ENCODE data around the gene GLA. TPM values are rescaled to one million over a fixed set of nuclear protein-coding genes. Genes with fewer than 3 reads are reported as not detected.

GLA gene
- total and polyA plus RNA-seq, 2 donors from 2014 or later, result 23.9 to 34.7 TPM

DNA sequence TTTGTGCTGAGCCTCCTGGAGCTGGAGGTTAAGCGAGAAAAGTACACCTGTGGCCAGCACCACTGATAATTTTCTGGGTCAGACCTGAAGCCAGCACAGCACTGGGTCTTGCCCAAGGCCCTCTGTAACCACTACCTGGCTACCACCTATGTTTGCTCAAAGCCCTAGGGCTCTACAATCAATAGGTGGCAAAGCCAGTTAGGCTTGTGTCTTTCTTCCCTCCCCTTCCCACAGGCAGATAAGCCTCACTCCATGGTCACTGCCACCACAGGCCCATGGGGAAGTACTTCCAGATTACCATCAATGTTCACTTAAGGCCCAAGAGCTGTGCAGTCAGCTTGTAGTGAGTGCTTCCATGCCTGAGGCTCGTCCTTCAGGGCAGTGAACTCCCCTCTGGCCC, 42.4 kb upstream of the GLA start:
- H3K9ac ChIP-seq (ENCODE audit: low read length in 3 of 3), result no peak overlapping the region
- H3K36me3 ChIP-seq (ENCODE audit: control insufficient read depth in 2 of 3, insufficient read depth in 3 of 3, low read length in 3 of 3), result no peaks in the 10 kb centered on the region
- H3K9me3 ChIP-seq (ENCODE audit: control insufficient read depth in 2 of 3, insufficient read depth in 1 of 3, low read length in 3 of 3), result no peaks in the 10 kb centered on the region
- TF ChIP-seq, protein P1, sequence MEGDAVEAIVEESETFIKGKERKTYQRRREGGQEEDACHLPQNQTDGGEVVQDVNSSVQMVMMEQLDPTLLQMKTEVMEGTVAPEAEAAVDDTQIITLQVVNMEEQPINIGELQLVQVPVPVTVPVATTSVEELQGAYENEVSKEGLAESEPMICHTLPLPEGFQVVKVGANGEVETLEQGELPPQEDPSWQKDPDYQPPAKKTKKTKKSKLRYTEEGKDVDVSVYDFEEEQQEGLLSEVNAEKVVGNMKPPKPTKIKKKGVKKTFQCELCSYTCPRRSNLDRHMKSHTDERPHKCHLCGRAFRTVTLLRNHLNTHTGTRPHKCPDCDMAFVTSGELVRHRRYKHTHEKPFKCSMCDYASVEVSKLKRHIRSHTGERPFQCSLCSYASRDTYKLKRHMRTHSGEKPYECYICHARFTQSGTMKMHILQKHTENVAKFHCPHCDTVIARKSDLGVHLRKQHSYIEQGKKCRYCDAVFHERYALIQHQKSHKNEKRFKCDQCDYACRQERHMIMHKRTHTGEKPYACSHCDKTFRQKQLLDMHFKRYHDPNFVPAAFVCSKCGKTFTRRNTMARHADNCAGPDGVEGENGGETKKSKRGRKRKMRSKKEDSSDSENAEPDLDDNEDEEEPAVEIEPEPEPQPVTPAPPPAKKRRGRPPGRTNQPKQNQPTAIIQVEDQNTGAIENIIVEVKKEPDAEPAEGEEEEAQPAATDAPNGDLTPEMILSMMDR (IDR thresholded peaks at IDR 0.05; ENCODE audit: borderline replicate concordance, extremely low read depth, insufficient read depth), result no peak
- peaks cover 0 to 2% (median 0%) of the 10 kb centered on the region in 3 donors for H3K4me1 ChIP-seq (ENCODE audit: control insufficient read depth in 2 of 3, insufficient read depth in 2 of 3, low read depth in 1 of 3, low read length in 3 of 3)
- intact Hi-C loops (cut with DNase I), result no loop called here
- no peaks in the 10 kb centered on the region for H3K27me3 ChIP-seq (ENCODE audit: control insufficient read depth, insufficient read depth, low read length)
- FAIRE-seq (no peak), DNase-seq (no peak)
- no peak overlapping the region for H3K27ac ChIP-seq (ENCODE audit: low read depth in 2 of 2, low read length in 2 of 2)
- no peak overlapping the region for H3K4me3 ChIP-seq (ENCODE audit: low read length in 3 of 3)

DNA sequence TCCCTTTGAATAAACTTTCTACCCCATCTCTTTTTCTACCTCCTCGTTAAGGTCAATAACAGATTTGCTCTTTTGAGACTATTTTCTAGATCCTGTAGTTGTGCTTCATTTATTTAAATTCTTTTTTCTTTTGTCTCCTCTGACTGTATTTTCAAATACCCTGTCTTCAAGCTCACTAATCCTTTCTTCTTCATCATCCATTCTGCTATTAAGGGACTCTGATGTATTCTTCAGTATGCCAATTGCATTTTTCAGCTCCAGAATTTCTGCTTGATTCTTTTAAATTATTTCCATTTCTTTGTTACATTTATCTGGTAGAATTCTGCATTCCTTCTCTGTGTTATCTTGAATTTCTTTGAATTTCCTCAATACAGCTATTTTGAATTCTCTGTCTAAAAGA, 41.6 kb upstream of the GLA start:
- Histone ChIP-seq H3K36me3 (ENCODE audit: control insufficient read depth in 2 of 3, insufficient read depth in 3 of 3, low read length in 3 of 3) (no peaks in the 10 kb centered on the region), H3K27ac (ENCODE audit: low read depth in 2 of 2, low read length in 2 of 2) (no peak overlapping the region), H3K27me3 (ENCODE audit: control insufficient read depth, insufficient read depth, low read length) (no peaks in the 10 kb centered on the region), H3K9me3 (ENCODE audit: control insufficient read depth in 2 of 3, insufficient read depth in 1 of 3, low read length in 3 of 3) (no peaks in the 10 kb centered on the region), H3K4me1 (ENCODE audit: control insufficient read depth in 2 of 3, insufficient read depth in 2 of 3, low read depth in 1 of 3, low read length in 3 of 3) (peaks cover 0 to 2% (median 0%) of the 10 kb centered on the region in 3 donors), H3K4me3 (ENCODE audit: low read length in 3 of 3) (no peak overlapping the region), H3K9ac (ENCODE audit: low read length in 3 of 3) (no peak overlapping the region)
- FAIRE-seq (no peak), DNase-seq (no peak)
- TF ChIP-seq, protein P1 (IDR thresholded peaks at IDR 0.05; ENCODE audit: borderline replicate concordance, extremely low read depth, insufficient read depth), result no peak
- intact Hi-C loops (cut with DNase I), result no loop called here

DNA sequence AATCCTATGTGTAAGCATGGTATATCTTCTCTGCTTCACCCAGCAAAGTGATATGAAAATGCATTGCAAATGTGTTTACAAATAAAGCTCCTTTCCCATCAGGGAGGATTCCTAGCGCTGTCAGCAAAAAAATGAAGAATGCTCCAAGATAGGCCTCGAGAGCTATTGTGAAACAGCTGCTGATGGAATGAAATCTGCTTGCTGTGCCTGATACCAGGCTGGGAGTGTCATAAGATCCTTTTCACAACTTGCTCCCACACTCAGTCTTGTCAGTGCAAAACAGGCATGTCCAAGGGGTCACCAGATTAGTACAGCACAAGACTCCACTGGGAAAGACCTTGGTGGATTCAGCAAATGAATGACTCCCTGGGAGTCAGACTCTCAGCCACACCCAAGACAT, 34.4 kb upstream of the GLA start:
- intact Hi-C loops (cut with DNase I), result no loop called here
- no peak for DNase-seq
- no peak overlapping the region for H3K27ac ChIP-seq (ENCODE audit: low read depth in 2 of 2, low read length in 2 of 2)
- H3K9me3 ChIP-seq (ENCODE audit: control insufficient read depth in 2 of 3, insufficient read depth in 1 of 3, low read length in 3 of 3), result no peaks in the 10 kb centered on the region
- H3K4me3 ChIP-seq (ENCODE audit: low read length in 3 of 3), result no peak overlapping the region
- TF ChIP-seq, protein P1 (IDR thresholded peaks at IDR 0.05; ENCODE audit: borderline replicate concordance, extremely low read depth, insufficient read depth), result no peak
- H3K36me3 ChIP-seq (ENCODE audit: control insufficient read depth in 2 of 3, insufficient read depth in 3 of 3, low read length in 3 of 3), result peaks cover 4 to 13% (median 8%) of the 10 kb centered on the region in 3 donors
- H3K27me3 ChIP-seq (ENCODE audit: control insufficient read depth, insufficient read depth, low read length), result no peaks in the 10 kb centered on the region
- no peak overlapping the region for H3K9ac ChIP-seq (ENCODE audit: low read length in 3 of 3)
- no peak for FAIRE-seq
- H3K4me1 ChIP-seq (ENCODE audit: control insufficient read depth in 2 of 3, insufficient read depth in 2 of 3, low read depth in 1 of 3, low read length in 3 of 3), result no peaks in the 10 kb centered on the region

DNA sequence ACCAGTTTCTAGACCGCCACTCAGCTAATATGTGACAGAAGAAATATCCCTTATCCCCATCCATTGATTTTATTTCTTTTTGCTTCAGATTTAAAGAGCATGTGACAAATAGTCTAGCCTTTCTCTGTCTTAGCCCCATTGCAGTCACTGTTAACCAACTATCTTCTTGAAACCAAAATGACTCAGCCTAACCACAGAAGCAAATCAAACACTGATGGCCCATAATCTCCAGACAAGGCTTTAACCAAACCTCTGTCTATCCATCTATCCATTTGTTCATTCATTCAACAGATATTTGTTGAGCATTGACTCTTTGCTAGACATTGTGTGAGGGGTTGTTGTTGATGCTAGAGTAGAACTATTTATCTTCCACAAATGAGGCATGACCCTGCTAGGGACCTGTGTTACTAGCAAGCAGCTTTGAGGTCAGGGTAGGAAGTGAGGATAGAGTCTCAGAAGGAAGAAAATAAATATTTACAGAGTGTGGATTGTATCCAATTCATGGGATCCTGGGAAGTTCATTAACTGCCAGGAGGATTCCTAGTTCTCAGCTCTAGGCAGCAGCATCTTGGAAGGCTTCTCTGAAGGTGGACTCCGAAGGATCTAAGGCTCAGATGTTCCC, 22.8 kb upstream of the GLA start:
- Histone ChIP-seq H3K27me3 (ENCODE audit: control insufficient read depth, insufficient read depth, low read length) (no peaks in the 10 kb centered on the region), H3K9ac (ENCODE audit: low read length in 3 of 3) (no peak overlapping the region), H3K9me3 (ENCODE audit: control insufficient read depth in 2 of 3, insufficient read depth in 1 of 3, low read length in 3 of 3) (peaks cover 0 to 2% (median 0%) of the 10 kb centered on the region in 3 donors), H3K4me1 (ENCODE audit: control insufficient read depth in 2 of 3, insufficient read depth in 2 of 3, low read depth in 1 of 3, low read length in 3 of 3) (no peaks in the 10 kb centered on the region), H3K27ac (ENCODE audit: low read depth in 2 of 2, low read length in 2 of 2) (no peak overlapping the region), H3K4me3 (ENCODE audit: low read length in 3 of 3) (no peak overlapping the region), H3K36me3 (ENCODE audit: control insufficient read depth in 2 of 3, insufficient read depth in 3 of 3, low read length in 3 of 3) (peaks cover 0 to 2% (median 0%) of the 10 kb centered on the region in 3 donors)
- FAIRE-seq, result no peak
- TF ChIP-seq, protein P1 (IDR thresholded peaks at IDR 0.05; ENCODE audit: borderline replicate concordance, extremely low read depth, insufficient read depth), result no peak
- no peak for DNase-seq
- intact Hi-C loops (cut with DNase I), result no loop called here

Measured in kidney (tissue), 14 donors.